ENCODE data around the gene UBA1. TPM values are rescaled to one million over a fixed set of nuclear protein-coding genes. Genes with fewer than 3 reads are reported as not detected.

The UBA1 gene
- total and polyA plus RNA-seq, 8 donors, result 192 to 248 (median 218) TPM

GRCh38 chrX:47218280-47218919 is 24.8 kb downstream of the UBA1 start, which contains the start of gene CDK16:
TSS of gene CDK16 (plus strand) at chrX:47218681. CDS start at chrX:47223558, 4,877 bp downstream.
- Histone ChIP-seq H3K36me3 (peaks cover 3 to 34% of the 10 kb centered on the region in 2 donors), H3K27ac (peak within 1 kb of the TSS; percentile 93), H3K4me1 (peaks cover 5 to 33% of the 10 kb centered on the region in 2 donors), H3K9me3 (no peaks in the 10 kb centered on the region), H3K4me3 (peak within 1 kb of the TSS; percentile 64 to 81), H3K27me3 (no peaks in the 10 kb centered on the region)
- intact Hi-C loops (cut with DNase I), result no loop called here
- ATAC-seq, result peak; percentile 77
- TF ChIP-seq CTCF (IDR thresholded peaks at IDR 0.05), result no peak
- peak; percentile 84 to 95 (median 90) for DNase-seq

DNA sequence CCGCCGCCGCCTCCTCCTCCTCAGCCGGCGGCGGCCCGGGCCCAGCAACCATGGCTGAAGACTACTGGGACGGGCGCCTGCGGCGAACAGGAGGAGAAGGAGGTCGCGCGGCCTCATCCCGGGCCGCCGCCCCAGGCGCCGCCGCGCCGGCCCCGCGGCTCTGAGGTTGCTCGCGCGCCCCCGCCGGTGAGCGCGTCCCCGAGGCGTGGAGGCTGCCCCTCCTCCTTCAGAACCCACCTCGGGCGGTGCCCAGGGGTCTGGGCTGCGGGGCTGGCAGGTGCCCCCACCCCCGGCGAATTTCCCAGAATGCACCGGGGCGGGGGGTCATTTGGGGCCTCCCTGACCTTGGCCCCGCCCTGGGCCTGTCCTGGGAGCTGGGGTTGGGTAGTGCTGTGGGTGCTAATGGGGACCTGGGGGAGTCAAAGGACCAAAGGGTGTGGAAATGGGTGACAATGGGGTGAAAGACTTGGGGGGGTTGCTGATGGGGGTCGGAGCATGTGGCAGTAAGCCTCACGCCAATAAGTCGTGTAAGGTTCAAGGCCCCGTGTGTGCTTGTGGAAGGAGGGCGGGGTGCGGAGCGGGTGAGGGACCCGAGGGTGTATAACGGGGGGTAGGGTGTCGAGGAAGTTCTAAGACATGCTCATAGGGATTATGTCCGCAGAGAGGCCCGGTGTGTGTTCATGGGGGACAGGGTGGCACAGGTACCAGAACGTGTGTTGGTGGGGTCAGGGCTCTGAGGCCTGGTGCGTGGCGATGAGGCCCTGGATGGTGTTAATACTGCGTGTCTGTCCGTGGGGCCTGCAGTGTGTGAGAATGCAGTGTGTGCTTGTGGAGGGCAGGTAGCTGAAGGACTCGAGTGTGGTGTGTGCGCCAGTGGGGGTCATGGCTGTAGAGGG is 25.5 kb downstream of the UBA1 start:
- peak overlapping the region; percentile 93 for H3K27ac ChIP-seq
- DNase-seq, result peak in 3 of 4 donors; percentile 36 to 82 (median 48)
- peaks cover 5 to 33% of the 10 kb centered on the region in 2 donors for H3K4me1 ChIP-seq
- no peaks in the 10 kb centered on the region for H3K9me3 ChIP-seq
- intact Hi-C loops (cut with DNase I), result no loop called here
- peaks cover 3 to 34% of the 10 kb centered on the region in 2 donors for H3K36me3 ChIP-seq
- no peak for TF ChIP-seq CTCF (IDR thresholded peaks at IDR 0.05)
- ATAC-seq, result no peak
- H3K27me3 ChIP-seq, result no peaks in the 10 kb centered on the region
- peak overlapping the region; percentile 64 to 81 for H3K4me3 ChIP-seq

GRCh38 chrX:47221756-47222155 is 28.1 kb downstream of the UBA1 start:
- Histone ChIP-seq H3K4me1 (peaks cover 5 to 23% of the 10 kb centered on the region in 2 donors), H3K4me3 (no peak overlapping the region), H3K9me3 (no peaks in the 10 kb centered on the region), H3K36me3 (peaks cover 0 to 39% of the 10 kb centered on the region in 2 donors), H3K27me3 (no peaks in the 10 kb centered on the region), H3K27ac (no peak overlapping the region)
- ATAC-seq (no peak), DNase-seq (no peak)
- intact Hi-C loops (cut with DNase I), result no loop called here
- TF ChIP-seq CTCF (IDR thresholded peaks at IDR 0.05), result no peak

GRCh38 chrX:47222751-47223350 is 29.2 kb downstream of the UBA1 start:
- Histone ChIP-seq H3K36me3 (peaks cover 0 to 46% of the 10 kb centered on the region in 2 donors), H3K4me3 (no peak overlapping the region), H3K9me3 (no peaks in the 10 kb centered on the region), H3K27me3 (no peaks in the 10 kb centered on the region), H3K4me1 (peaks cover 0 to 18% of the 10 kb centered on the region in 2 donors), H3K27ac (no peak overlapping the region)
- ATAC-seq, result no peak
- TF ChIP-seq CTCF (IDR thresholded peaks at IDR 0.05), result no peak
- intact Hi-C loops (cut with DNase I), result no loop called here
- peak in 1 of 4 donors; percentile 15 for DNase-seq
